ENCODE results near the gene KPNA4.

DNA sequence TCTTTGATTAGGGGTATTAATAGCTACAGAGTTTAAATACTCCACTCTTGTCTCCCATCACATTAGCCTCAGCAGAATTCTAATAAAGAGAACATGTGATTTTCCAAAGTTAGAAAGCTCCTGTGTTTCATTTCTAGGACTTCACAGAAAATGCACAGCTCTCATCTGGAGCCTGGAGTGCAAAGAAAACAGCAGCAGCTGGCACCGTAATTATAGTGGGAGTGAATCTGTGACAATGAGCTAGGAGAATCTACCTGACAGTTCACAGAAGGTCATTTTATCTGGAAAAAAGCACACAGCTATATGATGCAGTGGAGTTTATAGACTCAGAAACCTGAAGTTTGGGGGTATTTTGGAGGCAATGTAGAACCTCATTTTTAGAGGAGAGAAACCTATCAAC is 110.4 kb downstream of the KPNA4 start:
- no peak for TF ChIP-seq RARB (CRISPR knock-in tag; IDR thresholded peaks at IDR 0.05)
- TF ChIP-seq TCF4 (CRISPR knock-in tag; IDR thresholded peaks at IDR 0.05; ENCODE audit: borderline replicate concordance) = no peak
- TF ChIP-seq GLIS3 (CRISPR knock-in tag; IDR thresholded peaks at IDR 0.05) = no peak
- TF ChIP-seq, protein P1, sequence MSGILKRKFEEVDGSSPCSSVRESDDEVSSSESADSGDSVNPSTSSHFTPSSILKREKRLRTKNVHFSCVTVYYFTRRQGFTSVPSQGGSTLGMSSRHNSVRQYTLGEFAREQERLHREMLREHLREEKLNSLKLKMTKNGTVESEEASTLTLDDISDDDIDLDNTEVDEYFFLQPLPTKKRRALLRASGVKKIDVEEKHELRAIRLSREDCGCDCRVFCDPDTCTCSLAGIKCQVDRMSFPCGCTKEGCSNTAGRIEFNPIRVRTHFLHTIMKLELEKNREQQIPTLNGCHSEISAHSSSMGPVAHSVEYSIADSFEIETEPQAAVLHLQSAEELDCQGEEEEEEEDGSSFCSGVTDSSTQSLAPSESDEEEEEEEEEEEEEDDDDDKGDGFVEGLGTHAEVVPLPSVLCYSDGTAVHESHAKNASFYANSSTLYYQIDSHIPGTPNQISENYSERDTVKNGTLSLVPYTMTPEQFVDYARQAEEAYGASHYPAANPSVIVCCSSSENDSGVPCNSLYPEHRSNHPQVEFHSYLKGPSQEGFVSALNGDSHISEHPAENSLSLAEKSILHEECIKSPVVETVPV (CRISPR knock-in tag; IDR thresholded peaks at IDR 0.05) = no peak
- TF ChIP-seq CSDC2 (CRISPR knock-in tag; IDR thresholded peaks at IDR 0.05) = no peak
- TF ChIP-seq, protein P2, sequence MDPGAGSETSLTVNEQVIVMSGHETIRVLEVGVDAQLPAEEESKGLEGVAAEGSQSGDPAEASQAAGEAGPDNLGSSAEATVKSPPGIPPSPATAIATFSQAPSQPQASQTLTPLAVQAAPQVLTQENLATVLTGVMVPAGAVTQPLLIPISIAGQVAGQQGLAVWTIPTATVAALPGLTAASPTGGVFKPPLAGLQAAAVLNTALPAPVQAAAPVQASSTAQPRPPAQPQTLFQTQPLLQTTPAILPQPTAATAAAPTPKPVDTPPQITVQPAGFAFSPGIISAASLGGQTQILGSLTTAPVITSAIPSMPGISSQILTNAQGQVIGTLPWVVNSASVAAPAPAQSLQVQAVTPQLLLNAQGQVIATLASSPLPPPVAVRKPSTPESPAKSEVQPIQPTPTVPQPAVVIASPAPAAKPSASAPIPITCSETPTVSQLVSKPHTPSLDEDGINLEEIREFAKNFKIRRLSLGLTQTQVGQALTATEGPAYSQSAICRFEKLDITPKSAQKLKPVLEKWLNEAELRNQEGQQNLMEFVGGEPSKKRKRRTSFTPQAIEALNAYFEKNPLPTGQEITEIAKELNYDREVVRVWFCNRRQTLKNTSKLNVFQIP (CRISPR knock-in tag; IDR thresholded peaks at IDR 0.05; ENCODE audit: borderline replicate concordance, low read depth) = no peak
- TF ChIP-seq SNAI2 (CRISPR knock-in tag; IDR thresholded peaks at IDR 0.05) = no peak

Measured in SK-N-SH treated with all-trans-retinoic acid at 6 μM for 48 hours (cell line).